HuH-7 (cell line): ENCODE measurements around the gene BLTP3B.

Experiments used
- DNase-seq: peaks from one replicate; pipeline ENCODE4 v3.0.0; 2011; ENCODE audit warnings: low spot score

BLTP3B gene

DNA sequence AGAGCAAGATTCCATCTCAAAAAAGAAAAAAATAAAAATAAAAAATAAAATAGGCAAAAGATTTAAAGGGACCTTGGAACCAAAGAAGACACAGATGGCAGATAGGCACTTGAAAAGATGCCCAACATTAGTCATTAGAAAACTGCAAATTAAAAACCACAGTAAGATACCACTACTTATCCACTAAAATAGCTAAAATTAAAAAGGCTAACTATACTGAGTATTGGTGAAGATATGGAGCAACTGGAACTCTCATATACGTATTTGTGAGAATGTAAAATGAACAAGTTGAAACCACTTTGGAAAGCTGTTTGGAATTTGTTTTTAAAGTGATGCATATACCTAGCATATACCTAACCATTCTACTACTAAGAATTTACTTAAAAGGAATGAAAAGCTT lies 22.3 kb downstream of the BLTP3B start:
- DNase-seq, result no peak

DNA sequence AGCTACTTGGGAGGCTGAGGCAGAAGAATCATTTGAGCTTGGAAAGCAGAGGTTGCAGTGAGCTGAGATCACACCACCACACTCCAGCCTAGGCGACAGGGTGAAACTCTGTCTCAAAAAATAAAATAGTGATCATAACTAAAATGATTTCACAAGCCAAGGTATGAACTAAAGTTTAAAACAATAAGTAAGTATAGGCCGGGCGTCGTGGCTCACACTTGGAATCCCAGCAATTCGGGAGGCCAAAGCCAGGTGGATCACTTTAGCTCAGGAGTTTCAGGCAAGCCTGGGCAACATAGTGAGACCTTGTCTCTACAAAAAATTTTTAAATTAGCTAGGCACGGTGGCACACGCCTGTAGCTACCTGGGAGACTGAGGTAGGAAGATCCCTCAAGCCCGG lies 27.4 kb downstream of the BLTP3B start:
- no peak for DNase-seq

- no peak for DNase-seq
These were observed 28.1 kb downstream of the BLTP3B start for GRCh38 chr12:100114574-100114973.

- no peak for DNase-seq
These were observed 32.4 kb downstream of the BLTP3B start for GRCh38 chr12:100110276-100110675.

DNA sequence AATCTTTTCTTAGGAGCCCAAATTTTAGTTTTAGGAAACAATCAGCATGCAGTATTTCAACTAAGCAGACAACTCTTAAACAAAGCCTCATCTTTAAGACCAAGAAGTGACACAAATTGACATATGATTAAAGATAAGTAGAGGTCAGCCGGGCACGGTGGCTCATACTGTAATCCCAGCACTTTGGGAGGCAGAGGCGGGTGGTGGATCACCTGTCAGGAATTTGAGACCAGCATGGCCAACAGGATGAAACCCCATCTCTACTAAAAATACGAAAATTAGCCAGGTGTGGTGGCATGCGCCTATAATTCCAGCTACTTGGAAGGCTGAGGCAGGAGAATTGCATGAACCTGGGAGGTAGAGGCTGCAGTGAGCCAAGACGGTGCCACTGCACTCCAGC lies 35.8 kb downstream of the BLTP3B start:
- no peak for DNase-seq

GRCh38 chr12:100105661-100106060 lies 37.0 kb downstream of the BLTP3B start:
- no peak for DNase-seq

DNA sequence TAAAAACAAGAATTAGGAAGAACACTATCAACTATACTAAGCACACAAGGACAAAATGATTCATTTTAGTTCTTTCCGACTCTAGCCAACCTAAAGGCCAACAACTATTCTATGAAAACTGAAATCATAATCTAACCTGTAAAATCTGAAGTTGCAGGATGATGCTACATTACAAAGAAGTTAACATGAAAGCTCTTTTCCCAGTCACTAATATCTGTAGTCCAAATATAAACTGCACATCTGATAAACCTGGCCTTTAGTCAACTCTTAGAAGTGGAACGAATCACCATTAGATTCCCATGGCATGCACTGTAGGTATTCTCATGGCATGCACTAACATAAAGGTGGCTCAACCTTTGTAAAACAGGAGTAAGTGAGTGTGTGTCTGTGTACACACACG lies 41.7 kb downstream of the BLTP3B start:
- DNase-seq, result no peak
